Ascending aorta (tissue), 2 donors: Measurements from ENCODE around the gene SNN. TPM values are rescaled to one million over a fixed set of nuclear protein-coding genes. Genes with fewer than 3 reads are reported as not detected.
A peak's percentile ranks its signal among the peaks of the same experiment; 100 is the strongest.

Experiments used
- DNase-seq, 2 donors: peaks; one replicate each; pipeline ENCODE4 v3.0.0-alpha.2; 2019; ENCODE audit warnings: low spot score in 2 of 2
- H3K27ac ChIP-seq, 2 donors: fragments of 200-600 bp; sonication (generic); one replicate each; pipeline ENCODE4 v1.5.1; 2016 to 2017; ENCODE audit warnings: mild to moderate bottlenecking in 1 of 2
- H3K27me3 ChIP-seq: fragments of 200-600 bp; sonication (generic); one replicate; pipeline ENCODE4 v1.5.1; 2017
- H3K36me3 ChIP-seq, 2 donors: fragments of 200-600 bp; sonication (generic); one replicate each; pipeline ENCODE4 v1.5.1; 2016
- H3K4me1 ChIP-seq, 2 donors: fragments of 200-600 bp; sonication (generic); one replicate each; pipeline ENCODE4 v1.5.1; 2016 to 2017; ENCODE audit warnings: mild to moderate bottlenecking in 1 of 2
- H3K4me3 ChIP-seq, 2 donors: fragments of 200-600 bp; sonication (generic); one replicate each; pipeline ENCODE4 v1.5.1; 2016 to 2017; ENCODE audit warnings: mild to moderate bottlenecking in 1 of 2
- H3K9me3 ChIP-seq, 2 donors: fragments of 200-600 bp; sonication (generic); one replicate each; pipeline ENCODE4 v1.5.1; 2016
- intact Hi-C: fragments of 100-400 bp; cut with DNase I; formaldehyde crosslinking; loops from one replicate; pipeline ENCODE4 v1.15.1; 2023
- total RNA-seq: library from RNA; depleted of rRNA; stranded (reverse); fragments of >200 nt; gene quantifications from one replicate; pipeline ENCODE4 v1.1.0, GENCODE V29; 2016
- TF ChIP-seq, protein P1 (sequence below), 3 experiments: fragments of 200-600 bp in 2 of 3; fragments of 450-650 bp in 1 of 3; sonication (generic) in 2 of 3; IDR thresholded peaks; one replicate each; pipeline ENCODE4 v1.5.1; 2016 to 2019; ENCODE audit warnings: antibody characterized with exemption in 3 of 3, mild to moderate bottlenecking in 1 of 3, moderate library complexity in 1 of 3

SNN gene
- total RNA-seq, 1 donor from 2014 or later: 2.1 TPM

GRCh38 chr16:11669380-11670146 lies 1.3 kb downstream of the SNN start:
- TF ChIP-seq, protein P1, sequence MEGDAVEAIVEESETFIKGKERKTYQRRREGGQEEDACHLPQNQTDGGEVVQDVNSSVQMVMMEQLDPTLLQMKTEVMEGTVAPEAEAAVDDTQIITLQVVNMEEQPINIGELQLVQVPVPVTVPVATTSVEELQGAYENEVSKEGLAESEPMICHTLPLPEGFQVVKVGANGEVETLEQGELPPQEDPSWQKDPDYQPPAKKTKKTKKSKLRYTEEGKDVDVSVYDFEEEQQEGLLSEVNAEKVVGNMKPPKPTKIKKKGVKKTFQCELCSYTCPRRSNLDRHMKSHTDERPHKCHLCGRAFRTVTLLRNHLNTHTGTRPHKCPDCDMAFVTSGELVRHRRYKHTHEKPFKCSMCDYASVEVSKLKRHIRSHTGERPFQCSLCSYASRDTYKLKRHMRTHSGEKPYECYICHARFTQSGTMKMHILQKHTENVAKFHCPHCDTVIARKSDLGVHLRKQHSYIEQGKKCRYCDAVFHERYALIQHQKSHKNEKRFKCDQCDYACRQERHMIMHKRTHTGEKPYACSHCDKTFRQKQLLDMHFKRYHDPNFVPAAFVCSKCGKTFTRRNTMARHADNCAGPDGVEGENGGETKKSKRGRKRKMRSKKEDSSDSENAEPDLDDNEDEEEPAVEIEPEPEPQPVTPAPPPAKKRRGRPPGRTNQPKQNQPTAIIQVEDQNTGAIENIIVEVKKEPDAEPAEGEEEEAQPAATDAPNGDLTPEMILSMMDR (IDR thresholded peaks at IDR 0.05): no peak
- peak overlapping the region; percentile 95 to 98 for H3K4me3 ChIP-seq
- H3K27me3 ChIP-seq: no peaks in the 10 kb centered on the region
- H3K36me3 ChIP-seq: no peaks in the 10 kb centered on the region
- H3K9me3 ChIP-seq: no peaks in the 10 kb centered on the region
- intact Hi-C loops: loop anchor here (2.0 to 10.0 kb wide), 2 partner anchors 173 to 415 kb away; partner anchors contain the start of gene SOCS1
- peak; percentile 47 to 83 for DNase-seq
- H3K27ac ChIP-seq: peak overlapping the region; percentile 78 to 81
- peaks cover 15 to 43% of the 10 kb centered on the region in 2 donors for H3K4me1 ChIP-seq

GRCh38 chr16:11670171-11671131 lies 2.2 kb downstream of the SNN start:
- no peak for DNase-seq
- no peaks in the 10 kb centered on the region for H3K9me3 ChIP-seq
- H3K36me3 ChIP-seq: peaks cover 0 to under 1% of the 10 kb centered on the region in 2 donors
- peak overlapping the region; percentile 78 to 81 for H3K27ac ChIP-seq
- peak overlapping the region; percentile 95 to 98 for H3K4me3 ChIP-seq
- H3K27me3 ChIP-seq: no peaks in the 10 kb centered on the region
- H3K4me1 ChIP-seq: peaks cover 15 to 46% of the 10 kb centered on the region in 2 donors
- intact Hi-C loops: no loop called here
- TF ChIP-seq, protein P1 (IDR thresholded peaks at IDR 0.05): no peak

DNA sequence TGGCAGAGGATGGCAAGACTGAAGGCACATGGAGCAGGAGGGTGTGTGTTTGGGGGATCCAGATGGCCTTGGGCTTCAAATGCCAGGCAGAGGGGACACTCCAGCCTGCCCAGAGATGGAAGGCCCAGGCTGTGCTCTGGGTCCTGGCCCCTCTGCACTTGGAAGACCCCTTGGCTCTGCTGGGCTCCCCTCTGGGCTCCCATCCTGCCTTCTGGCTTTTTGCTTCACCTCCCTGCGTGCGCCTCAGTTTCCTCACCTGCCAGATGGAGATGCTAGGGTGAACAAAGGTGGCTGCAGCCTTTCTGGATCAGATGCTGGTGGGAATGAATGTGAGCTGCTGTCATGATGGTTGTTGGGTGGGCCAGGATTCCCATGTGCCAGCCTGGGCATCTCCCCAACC lies 3.0 kb downstream of the SNN start:
- H3K36me3 ChIP-seq: peaks cover 5 to 9% of the 10 kb centered on the region in 2 donors
- TF ChIP-seq, protein P1 (IDR thresholded peaks at IDR 0.05): no peak
- no peak overlapping the region for H3K4me3 ChIP-seq
- DNase-seq: no peak
- intact Hi-C loops: no loop called here
- H3K9me3 ChIP-seq: no peaks in the 10 kb centered on the region
- H3K27ac ChIP-seq: peak overlapping the region; percentile 14 to 81
- H3K27me3 ChIP-seq: no peaks in the 10 kb centered on the region
- peaks cover 15 to 46% of the 10 kb centered on the region in 2 donors for H3K4me1 ChIP-seq

- TF ChIP-seq, protein P1 (IDR thresholded peaks at IDR 0.05): no peak
- H3K27me3 ChIP-seq: no peaks in the 10 kb centered on the region
- H3K36me3 ChIP-seq: peaks cover 9 to 13% of the 10 kb centered on the region in 2 donors
- H3K4me1 ChIP-seq: peaks cover 15 to 46% of the 10 kb centered on the region in 2 donors
- intact Hi-C loops: no loop called here
- peak overlapping the region; percentile 13 to 14 for H3K27ac ChIP-seq
- no peak overlapping the region for H3K4me3 ChIP-seq
- H3K9me3 ChIP-seq: no peaks in the 10 kb centered on the region
- no peak for DNase-seq
Measured at GRCh38 chr16:11671676-11672075, 3.4 kb downstream of the SNN start.

DNA sequence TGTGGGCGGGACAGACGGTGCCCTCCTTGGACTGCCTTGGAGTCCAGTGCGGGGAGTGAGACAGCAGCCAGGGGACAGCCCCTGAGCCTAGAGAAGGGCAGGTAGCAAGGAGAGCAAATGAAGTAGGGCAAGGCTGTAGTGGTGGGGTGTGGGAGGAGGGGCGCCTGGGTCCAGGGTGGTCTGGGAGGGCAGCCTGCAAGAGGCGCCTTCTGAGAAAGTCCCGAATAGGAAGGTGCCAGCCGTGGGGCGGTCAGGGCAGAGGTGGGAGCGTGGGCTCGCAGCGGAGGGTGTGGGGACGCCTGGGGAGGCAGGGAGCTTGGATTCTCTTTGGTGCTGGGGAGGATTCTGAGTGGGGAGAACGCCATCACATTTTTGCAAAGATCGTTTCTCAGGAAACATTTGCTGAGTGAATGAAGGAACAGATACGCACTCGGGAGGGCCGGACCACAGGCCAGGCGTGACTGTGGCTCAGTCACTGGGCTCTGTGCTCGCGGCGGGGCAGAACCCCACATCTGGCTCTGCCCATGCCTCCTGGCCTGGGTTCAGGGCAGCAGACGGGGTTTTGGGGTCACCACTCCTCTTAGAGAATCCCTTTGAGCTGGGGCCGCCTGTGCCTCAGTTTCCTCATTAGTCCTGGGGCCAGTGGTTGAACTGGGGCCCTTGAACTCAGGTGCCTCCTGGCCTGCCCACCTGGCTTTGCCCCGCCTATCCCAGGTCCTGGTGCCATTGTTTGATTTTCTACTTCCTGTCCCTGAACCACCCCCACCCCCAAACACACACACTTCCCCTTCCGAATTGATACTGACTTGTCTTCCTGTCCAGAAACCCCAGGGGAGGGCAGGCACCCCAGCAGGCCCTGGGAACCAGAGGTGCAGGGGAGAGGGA lies 4.2 kb downstream of the SNN start:
- no peak for DNase-seq
- intact Hi-C loops: no loop called here

More for the DNA sequence above, 4.2 kb downstream of the SNN start:
- Histone ChIP-seq H3K36me3 (peaks cover 17 to 21% of the 10 kb centered on the region in 2 donors), H3K27ac (peak overlapping the region; percentile 59 to 60), H3K4me3 (no peak overlapping the region), H3K9me3 (no peaks in the 10 kb centered on the region), H3K4me1 (peaks cover 15 to 46% of the 10 kb centered on the region in 2 donors), H3K27me3 (no peaks in the 10 kb centered on the region)
- TF ChIP-seq, protein P1 (IDR thresholded peaks at IDR 0.05): no peak
